ENCODE results near the gene ARNT2.

The ARNT2 gene

DNA sequence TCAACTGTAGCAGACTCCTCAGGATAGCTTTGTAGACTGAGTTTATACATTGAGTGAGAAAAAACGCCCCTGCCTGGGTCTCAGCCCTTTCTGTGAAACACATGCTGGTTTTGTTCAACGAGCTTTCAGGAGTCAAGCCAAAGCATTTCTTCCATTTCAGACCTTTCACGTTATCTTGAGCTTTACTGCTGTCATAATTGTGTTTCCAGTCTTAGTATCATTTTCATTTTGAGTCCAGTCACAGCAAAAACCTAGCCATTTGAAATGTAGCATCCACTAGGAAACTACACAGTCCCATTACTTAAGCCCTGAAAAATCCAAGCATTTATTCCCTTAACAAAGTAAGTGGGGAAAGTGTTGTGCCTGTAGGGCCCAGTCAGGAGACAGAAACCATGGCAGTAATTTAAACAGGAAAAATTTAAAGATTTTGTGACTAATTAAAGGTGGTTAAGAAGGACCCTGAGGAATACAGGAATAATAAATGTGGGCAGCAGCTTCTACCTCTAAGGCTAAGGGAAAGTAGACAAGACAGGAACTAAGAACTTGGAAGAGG is 180.9 kb downstream of the ARNT2 start:
- no peak overlapping the region for H3K27ac ChIP-seq (ENCODE audit: low read depth, low read length, poor library complexity, severe bottlenecking)
- TF ChIP-seq EZH2 (IDR thresholded peaks at IDR 0.05; ENCODE audit: borderline replicate concordance, low read length) (no peak), CTCF (IDR thresholded peaks at IDR 0.05; ENCODE audit: low read length) (no peak)

GRCh38 chr15:80585544-80586018 is 181.4 kb downstream of the ARNT2 start:
- H3K27ac ChIP-seq (ENCODE audit: low read depth, low read length, poor library complexity, severe bottlenecking): no peak overlapping the region
- no peaks in the 10 kb centered on the region for H4K20me1 ChIP-seq (ENCODE audit: insufficient read depth, low read length)
- no peak overlapping the region for H3K4me3 ChIP-seq (ENCODE audit: low read depth, low read length, poor library complexity, severe bottlenecking)
- H3K27me3 ChIP-seq (ENCODE audit: insufficient read depth, low read length): no peaks in the 10 kb centered on the region
- H3K79me2 ChIP-seq (ENCODE audit: insufficient read depth, low read length): no peaks in the 10 kb centered on the region
- no peaks in the 10 kb centered on the region for H3F3A ChIP-seq (ENCODE audit: insufficient read depth, low read length)
- H3K4me2 ChIP-seq (ENCODE audit: low read length): no peak overlapping the region
- H3K4me1 ChIP-seq (ENCODE audit: insufficient read depth, low read length, severe bottlenecking): no peaks in the 10 kb centered on the region
- no peaks in the 10 kb centered on the region for H3K36me3 ChIP-seq (ENCODE audit: insufficient read depth, low read length)
- no peak overlapping the region for H2AFZ ChIP-seq (ENCODE audit: low read length)
- no peaks in the 10 kb centered on the region for H3K9me3 ChIP-seq (ENCODE audit: low read length)
- H3K9ac ChIP-seq (ENCODE audit: low read length): no peak overlapping the region
- no peak for TF ChIP-seq CTCF (IDR thresholded peaks at IDR 0.05; ENCODE audit: low read length)
- TF ChIP-seq EZH2 (IDR thresholded peaks at IDR 0.05; ENCODE audit: borderline replicate concordance, low read length): no peak
- H3K9me2 ChIP-seq (ENCODE audit: low read depth, low read length): no peaks in the 10 kb centered on the region

More for the DNA sequence above, 180.9 kb downstream of the ARNT2 start:
- Histone ChIP-seq H3K9me3 (ENCODE audit: low read length) (no peaks in the 10 kb centered on the region), H3K4me1 (ENCODE audit: insufficient read depth, low read length, severe bottlenecking) (no peaks in the 10 kb centered on the region), H3K36me3 (ENCODE audit: insufficient read depth, low read length) (no peaks in the 10 kb centered on the region), H3F3A (ENCODE audit: insufficient read depth, low read length) (no peaks in the 10 kb centered on the region), H2AFZ (ENCODE audit: low read length) (no peak overlapping the region), H3K4me2 (ENCODE audit: low read length) (no peak overlapping the region), H3K9me2 (ENCODE audit: low read depth, low read length) (no peaks in the 10 kb centered on the region), H3K9ac (ENCODE audit: low read length) (no peak overlapping the region), H3K4me3 (ENCODE audit: low read depth, low read length, poor library complexity, severe bottlenecking) (no peak overlapping the region), H4K20me1 (ENCODE audit: insufficient read depth, low read length) (no peaks in the 10 kb centered on the region), H3K79me2 (ENCODE audit: insufficient read depth, low read length) (no peaks in the 10 kb centered on the region), H3K27me3 (ENCODE audit: insufficient read depth, low read length) (no peaks in the 10 kb centered on the region)

DNA sequence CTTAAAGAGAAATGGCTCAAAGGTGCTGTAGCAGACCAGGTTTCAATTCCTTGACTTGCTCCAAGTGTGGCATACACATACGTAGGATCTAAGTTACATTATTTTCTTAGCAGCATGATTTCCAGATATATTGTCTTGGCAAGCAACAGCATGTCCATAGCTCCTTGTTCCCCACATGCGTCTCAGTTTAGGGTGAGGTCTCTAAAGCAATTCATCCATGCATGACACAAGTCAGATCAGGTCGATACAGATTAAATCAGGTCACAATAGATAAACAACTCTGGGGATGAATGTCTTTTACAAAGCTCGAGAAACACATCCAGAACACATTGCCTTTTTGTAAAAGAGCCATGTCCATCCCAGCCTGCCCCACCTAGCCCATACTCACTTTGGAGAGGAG is 182.0 kb downstream of the ARNT2 start:
- Histone ChIP-seq H3K9me3 (ENCODE audit: low read length) (no peaks in the 10 kb centered on the region), H3K4me1 (ENCODE audit: insufficient read depth, low read length, severe bottlenecking) (no peaks in the 10 kb centered on the region), H3K9ac (ENCODE audit: low read length) (no peak overlapping the region), H2AFZ (ENCODE audit: low read length) (no peak overlapping the region), H3K27ac (ENCODE audit: low read depth, low read length, poor library complexity, severe bottlenecking) (no peak overlapping the region), H3K4me3 (ENCODE audit: low read depth, low read length, poor library complexity, severe bottlenecking) (no peak overlapping the region), H3F3A (ENCODE audit: insufficient read depth, low read length) (no peaks in the 10 kb centered on the region), H3K79me2 (ENCODE audit: insufficient read depth, low read length) (no peaks in the 10 kb centered on the region), H4K20me1 (ENCODE audit: insufficient read depth, low read length) (no peaks in the 10 kb centered on the region), H3K36me3 (ENCODE audit: insufficient read depth, low read length) (no peaks in the 10 kb centered on the region), H3K9me2 (ENCODE audit: low read depth, low read length) (no peaks in the 10 kb centered on the region), H3K4me2 (ENCODE audit: low read length) (no peak overlapping the region), H3K27me3 (ENCODE audit: insufficient read depth, low read length) (no peaks in the 10 kb centered on the region)
- TF ChIP-seq CTCF (IDR thresholded peaks at IDR 0.05; ENCODE audit: low read length) (no peak), EZH2 (IDR thresholded peaks at IDR 0.05; ENCODE audit: borderline replicate concordance, low read length) (no peak)

All from OCI-LY1 (cell line).